SK-N-MC (cell line): Measurements from ENCODE around the gene FAM81B.

Experiments
- DNase-seq: peaks from one replicate; pipeline ENCODE4 v3.0.0-alpha.2; 2011; ENCODE audit warnings: low read depth, low spot score
- H3K27ac ChIP-seq: fragments of 200-600 bp; sonication (generic); 2 replicates; pipeline ENCODE4 v1.5.1; 2016; ENCODE audit warnings: mixed run types
- H3K36me3 ChIP-seq: fragments of 200-600 bp; sonication (generic); 2 replicates; pipeline ENCODE4 v1.6.1; 2017; ENCODE audit warnings: antibody characterized with exemption, low read length, mixed read lengths; ENCODE audit not compliant: insufficient read depth
- H3K4me3 ChIP-seq: fragments of 200-600 bp; sonication (generic); 2 replicates; pipeline ENCODE4 v1.5.1; 2016
- H3K9ac ChIP-seq: fragments of 200-600 bp; sonication (generic); 2 replicates; pipeline ENCODE4 v1.8.0; 2017; ENCODE audit warnings: mixed run types, mixed read lengths; ENCODE audit not compliant: insufficient read length
- H3K9me3 ChIP-seq: fragments of 200-600 bp; sonication (generic); 2 replicates; pipeline ENCODE4 v1.6.1; 2017; ENCODE audit warnings: low read depth, mild to moderate bottlenecking, antibody characterized with exemption, low read length, moderate library complexity, mixed read lengths
- EZH2 ChIP-seq: fragments of 200-600 bp; sonication (generic); IDR thresholded peaks from one replicate; pipeline ENCODE4 v1.6.1; 2017; ENCODE audit warnings: antibody characterized with exemption
- FOXP2 ChIP-seq: optimal IDR thresholded peaks from 2 replicates; pipeline ENCODE3; 2011; ENCODE audit warnings: mild to moderate bottlenecking, moderate library complexity; ENCODE audit not compliant: insufficient read depth; ENCODE audit errors: extremely low read length, control extremely low read depth
- POLR2AphosphoS5 ChIP-seq: IDR thresholded peaks from 2 replicates; pipeline ENCODE4 v1.6.1; 2012; ENCODE audit warnings: mild to moderate bottlenecking, low read depth, low read length, borderline replicate concordance

The FAM81B gene

DNA sequence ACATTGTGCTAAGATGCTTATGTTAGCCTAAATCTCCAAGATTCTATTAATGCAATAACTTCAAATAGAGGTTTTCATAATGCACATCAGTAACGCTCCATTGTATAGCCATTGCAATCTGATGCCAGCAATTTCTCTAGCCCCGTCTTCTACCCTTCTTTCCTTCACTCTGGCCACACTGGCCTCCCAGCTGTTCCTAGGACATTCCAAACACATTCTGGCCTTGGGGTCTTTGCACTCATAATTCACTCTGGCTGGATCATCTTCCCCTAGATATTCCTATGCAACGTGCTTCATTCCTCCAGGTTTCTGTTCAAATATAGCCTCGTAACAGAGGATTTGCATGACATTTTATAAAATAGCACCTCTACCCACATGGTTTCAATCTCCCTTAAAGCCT is 23.3 kb downstream of the FAM81B start:
- Histone ChIP-seq H3K9ac (no peak overlapping the region), H3K36me3 (no peaks in the 10 kb centered on the region), H3K27ac (no peak overlapping the region), H3K9me3 (no peaks in the 10 kb centered on the region), H3K4me3 (no peak overlapping the region)
- DNase-seq = no peak
- TF ChIP-seq POLR2AphosphoS5 (no peak), EZH2 (no peak), FOXP2 (no peak)

DNA sequence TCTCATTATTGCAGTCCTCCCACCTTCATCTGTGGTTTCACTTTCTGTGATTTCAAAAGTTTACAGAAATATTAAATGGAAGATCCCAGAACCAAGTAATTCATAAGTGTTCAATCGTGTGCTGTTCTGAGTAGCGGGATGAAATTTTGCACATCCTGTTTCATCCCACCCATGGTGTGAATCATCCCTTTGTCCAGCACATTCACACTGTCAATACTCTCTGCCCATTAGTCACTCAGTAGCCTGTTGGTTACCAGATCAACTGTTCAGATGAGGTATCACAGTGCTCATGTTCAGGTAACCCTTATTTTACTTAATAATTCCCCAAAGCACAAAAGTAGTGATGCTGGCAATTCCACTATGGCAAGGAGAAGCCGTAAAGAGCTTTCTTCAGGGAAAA is 26.8 kb downstream of the FAM81B start:
- Histone ChIP-seq H3K9me3 (no peaks in the 10 kb centered on the region), H3K27ac (no peak overlapping the region), H3K4me3 (no peak overlapping the region), H3K9ac (no peak overlapping the region), H3K36me3 (no peaks in the 10 kb centered on the region)
- TF ChIP-seq POLR2AphosphoS5 = no peak
- TF ChIP-seq EZH2 = no peak
- no peak for TF ChIP-seq FOXP2
- no peak for DNase-seq

DNA sequence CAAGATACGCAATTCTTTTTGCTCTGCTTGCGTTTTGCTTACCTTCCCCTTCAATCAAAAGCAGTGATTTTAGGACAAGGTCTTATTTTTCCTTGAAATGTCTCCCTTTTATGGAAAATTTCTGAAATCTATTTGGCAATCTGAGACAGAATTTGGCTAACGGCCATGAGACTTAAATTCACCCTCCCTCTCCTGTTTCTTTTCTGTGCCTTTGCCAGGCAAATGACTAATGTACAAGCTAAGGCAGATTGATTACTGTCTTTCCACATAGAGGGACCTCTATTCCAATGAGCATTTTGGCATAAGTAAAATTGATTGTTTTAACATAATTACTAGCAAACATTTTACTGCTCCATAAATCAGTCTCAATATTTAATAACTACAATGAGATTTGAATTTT is 31.7 kb downstream of the FAM81B start:
- Histone ChIP-seq H3K36me3 (no peaks in the 10 kb centered on the region), H3K9me3 (no peaks in the 10 kb centered on the region), H3K27ac (no peak overlapping the region), H3K4me3 (no peak overlapping the region), H3K9ac (no peak overlapping the region)
- DNase-seq = no peak
- TF ChIP-seq EZH2 = no peak
- TF ChIP-seq FOXP2 = no peak
- no peak for TF ChIP-seq POLR2AphosphoS5

DNA sequence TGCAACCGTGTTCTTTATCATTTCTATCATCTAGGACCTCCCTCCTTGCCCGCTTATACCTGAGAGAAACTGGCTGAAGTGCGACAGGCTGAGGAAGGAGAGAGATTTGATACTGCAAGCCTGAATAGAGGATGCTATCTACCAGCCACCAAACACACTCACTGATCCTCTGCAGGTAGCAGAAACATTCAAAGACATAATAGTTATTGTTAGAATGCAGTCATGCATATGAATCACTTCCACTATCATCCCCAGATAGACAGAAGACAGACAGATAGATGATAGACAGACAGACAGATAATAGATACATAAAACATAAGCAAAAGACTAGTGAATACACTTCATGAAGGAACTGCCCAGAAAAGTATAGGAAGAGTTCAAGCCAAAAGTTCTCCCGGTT is 32.9 kb downstream of the FAM81B start:
- TF ChIP-seq EZH2 (no peak), POLR2AphosphoS5 (no peak), FOXP2 (no peak)
- DNase-seq = no peak
- H3K4me3 ChIP-seq = no peak overlapping the region

DNA sequence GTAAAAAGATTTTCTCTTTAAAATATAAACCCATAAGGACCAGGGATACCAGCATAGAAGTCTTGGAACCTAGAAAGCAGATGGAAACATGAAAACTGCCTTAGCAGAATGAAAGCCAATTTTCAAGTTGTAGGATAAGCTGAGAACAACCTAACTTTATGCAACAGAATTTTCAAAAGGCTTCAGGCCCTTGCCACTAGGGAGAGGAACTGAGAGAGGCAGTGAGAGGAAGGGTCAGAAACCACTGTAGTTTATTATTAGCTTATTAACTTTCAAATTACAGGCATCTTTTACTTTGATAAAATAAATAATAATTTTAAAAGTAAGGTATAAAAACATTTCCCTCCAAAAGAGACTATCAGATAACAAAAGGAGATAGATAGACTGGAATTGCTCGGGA is 33.4 kb downstream of the FAM81B start:
- Histone ChIP-seq H3K9ac (no peak overlapping the region), H3K27ac (no peak overlapping the region), H3K36me3 (no peaks in the 10 kb centered on the region), H3K4me3 (no peak overlapping the region), H3K9me3 (no peaks in the 10 kb centered on the region)
- DNase-seq = no peak
- TF ChIP-seq FOXP2 (no peak), EZH2 (no peak), POLR2AphosphoS5 (no peak)

More for the DNA sequence above, 32.9 kb downstream of the FAM81B start:
- Histone ChIP-seq H3K36me3 (no peaks in the 10 kb centered on the region), H3K9me3 (no peaks in the 10 kb centered on the region), H3K27ac (no peak overlapping the region), H3K9ac (no peak overlapping the region)

DNA sequence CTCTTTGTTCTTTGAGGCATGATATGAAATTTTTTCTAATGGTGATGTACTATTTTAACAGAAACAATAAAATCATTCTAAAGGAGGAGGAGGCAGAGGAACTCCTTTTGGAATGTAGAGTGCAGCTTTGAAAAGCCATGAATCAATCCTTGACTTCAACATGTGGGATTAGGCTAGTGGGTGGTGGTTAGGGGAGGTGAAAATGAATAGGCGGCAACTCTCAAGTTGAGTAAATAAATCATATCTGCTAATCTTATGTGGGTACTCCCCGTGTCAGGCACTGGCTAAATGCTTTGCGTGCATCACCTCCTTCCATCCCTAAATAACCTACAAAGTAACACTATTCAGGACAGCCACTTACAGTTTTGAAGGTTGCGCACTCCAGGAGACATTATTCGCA is 35.1 kb downstream of the FAM81B start:
- Histone ChIP-seq H3K9ac (no peak overlapping the region), H3K4me3 (no peak overlapping the region), H3K9me3 (no peaks in the 10 kb centered on the region), H3K27ac (no peak overlapping the region), H3K36me3 (no peaks in the 10 kb centered on the region)
- DNase-seq = no peak
- TF ChIP-seq EZH2 (no peak), FOXP2 (no peak), POLR2AphosphoS5 (no peak)

DNA sequence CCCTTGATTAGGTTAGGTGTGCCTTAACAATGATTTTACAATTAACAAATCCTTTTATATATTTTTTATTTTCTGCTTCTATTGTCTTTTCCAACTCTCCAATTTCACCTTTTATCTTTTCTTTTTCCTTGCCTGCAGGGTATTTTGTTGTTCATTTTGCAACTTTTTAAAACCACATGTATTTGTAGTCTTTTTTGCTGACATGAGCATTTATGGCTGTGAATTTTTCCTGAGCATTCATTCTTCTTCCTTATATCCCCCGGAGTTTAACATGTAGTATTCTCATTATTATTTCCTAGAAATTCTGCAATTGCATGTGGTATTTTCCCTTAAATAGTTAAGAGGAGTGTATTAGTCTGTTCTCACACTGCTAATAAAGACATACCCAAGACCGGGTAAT is 41.6 kb downstream of the FAM81B start:
- H3K9me3 ChIP-seq = 0 out of 2 replicates have a peak, but pooled peaks cover 2% of the 10 kb centered on the region
- TF ChIP-seq POLR2AphosphoS5 = no peak
- H3K9ac ChIP-seq = no peak overlapping the region
- H3K4me3 ChIP-seq = no peak overlapping the region
- no peak for DNase-seq
- H3K27ac ChIP-seq = no peak overlapping the region
- H3K36me3 ChIP-seq = no peaks in the 10 kb centered on the region

DNA sequence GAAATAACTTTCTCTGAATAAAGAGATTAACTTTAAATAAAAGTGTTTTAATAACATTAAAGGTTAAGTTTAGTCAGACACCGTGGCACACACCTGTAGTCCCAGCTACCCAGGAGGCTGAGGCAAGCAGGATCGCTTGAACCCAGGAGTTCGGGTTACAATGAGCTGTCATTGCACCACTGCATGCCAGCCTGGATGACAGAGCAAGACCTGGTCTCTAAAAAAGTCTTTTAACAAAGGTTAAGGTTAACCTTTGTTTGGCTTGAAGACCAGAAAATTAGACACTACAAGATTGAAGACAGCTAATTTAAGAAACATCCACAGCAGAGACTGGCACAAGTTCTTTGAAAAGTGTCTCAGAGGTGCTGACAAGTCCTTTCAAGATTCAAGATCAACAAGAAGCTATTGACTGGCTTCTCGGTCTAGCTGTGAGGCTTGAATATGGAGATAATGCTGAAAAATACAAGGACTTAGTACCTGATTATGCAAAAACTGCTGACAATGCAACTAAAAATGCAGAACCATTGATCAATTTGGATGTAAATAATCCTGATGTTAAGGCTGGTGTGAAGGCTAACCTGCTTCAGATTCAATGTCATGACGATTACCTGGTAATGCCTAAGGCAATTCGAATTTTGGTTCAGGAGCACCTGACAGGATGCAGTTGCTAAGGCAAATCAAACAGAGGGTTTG is 48.8 kb downstream of the FAM81B start:
- H3K9ac ChIP-seq = no peak overlapping the region
- TF ChIP-seq EZH2 (no peak), FOXP2 (no peak), POLR2AphosphoS5 (no peak)
- no peaks in the 10 kb centered on the region for H3K36me3 ChIP-seq
- no peak overlapping the region for H3K4me3 ChIP-seq
- no peak for DNase-seq
- H3K9me3 ChIP-seq = no peaks in the 10 kb centered on the region
- no peak overlapping the region for H3K27ac ChIP-seq

DNA sequence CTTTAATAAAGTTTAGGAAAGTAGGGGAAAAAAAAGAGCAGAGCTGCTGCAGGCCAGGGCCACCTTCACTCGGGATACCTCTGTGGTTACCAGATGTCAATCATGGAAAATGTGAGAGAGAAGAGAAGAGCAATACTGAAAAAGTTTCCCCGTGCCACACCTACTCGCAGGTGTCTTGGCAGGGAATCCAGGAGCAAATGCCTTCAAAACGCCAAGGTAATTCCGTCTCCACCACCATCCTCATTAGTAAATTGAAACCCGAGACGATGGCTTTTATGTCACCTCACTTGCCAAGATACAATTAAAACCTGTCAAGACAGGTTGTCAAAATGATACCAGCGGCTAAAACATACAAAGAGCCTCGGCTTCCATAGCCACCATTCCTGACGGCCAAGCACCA is 49.7 kb downstream of the FAM81B start:
- no peaks in the 10 kb centered on the region for H3K36me3 ChIP-seq
- no peak for TF ChIP-seq FOXP2
- no peak for TF ChIP-seq POLR2AphosphoS5
- TF ChIP-seq EZH2 = no peak
- H3K9me3 ChIP-seq = no peaks in the 10 kb centered on the region
- H3K9ac ChIP-seq = no peak overlapping the region
- no peak overlapping the region for H3K4me3 ChIP-seq
- DNase-seq = no peak
- H3K27ac ChIP-seq = no peak overlapping the region
